Lower lobe of right lung (tissue), 2 donors: ENCODE results near the gene E2F3. TPM values are rescaled to one million over a fixed set of nuclear protein-coding genes. Genes with fewer than 3 reads are reported as not detected.

ENCODE experiments used
- ATAC-seq, 2 donors: fragments of 200-7000 bp; cut with Tn5 transposase; one replicate each; pipeline ENCODE4 v1.9.1; 2020 to 2022; ENCODE audit warnings: mild to moderate bottlenecking in 2 of 2, moderate library complexity in 2 of 2
- DNase-seq: peaks from one replicate; pipeline ENCODE4 v3.0.0-alpha.2; 2020
- H3K27ac ChIP-seq: fragments of 200-600 bp; one replicate; pipeline ENCODE4 v1.8.0; 2022
- H3K27me3 ChIP-seq: fragments of 200-600 bp; one replicate; pipeline ENCODE4 v1.8.0; 2022; ENCODE audit warnings: low read depth
- H3K36me3 ChIP-seq: fragments of 200-600 bp; one replicate; pipeline ENCODE4 v1.8.0; 2022; ENCODE audit warnings: mild to moderate bottlenecking
- H3K4me1 ChIP-seq: fragments of 200-600 bp; one replicate; pipeline ENCODE4 v1.8.0; 2022
- H3K4me3 ChIP-seq: fragments of 200-600 bp; one replicate; pipeline ENCODE4 v1.8.0; 2022; ENCODE audit warnings: mild to moderate bottlenecking
- H3K9me3 ChIP-seq: fragments of 200-600 bp; one replicate; pipeline ENCODE4 v1.8.0; 2022
- CTCF ChIP-seq: fragments of 200-600 bp; IDR thresholded peaks from one replicate; pipeline ENCODE4 v1.8.0; 2022; ENCODE audit warnings: antibody characterized with exemption, mild to moderate bottlenecking
- intact Hi-C: fragments of 100-400 bp; cut with DNase I; formaldehyde crosslinking; loops from one replicate; pipeline ENCODE4 v1.11.0; 2022
- total RNA-seq: library from RNA; stranded (reverse); fragmentation: NEBNext Ultra II Directional; extraction: Animal tissue kit (Norgen Biotek cat#: 25700); gene quantifications from one replicate; pipeline ENCODE4 v1.2.1, GENCODE V29; 2021
- donor health status: DM: no; HTN: yes; CAD: no; lungs with severe emphysema.

Gene E2F3
- total RNA-seq, 1 donor from 2014 or later, result 9.8 TPM

GRCh38 chr6:20414711-20415110 lies 13.0 kb downstream of the E2F3 start:
- no peak for TF ChIP-seq CTCF

DNA sequence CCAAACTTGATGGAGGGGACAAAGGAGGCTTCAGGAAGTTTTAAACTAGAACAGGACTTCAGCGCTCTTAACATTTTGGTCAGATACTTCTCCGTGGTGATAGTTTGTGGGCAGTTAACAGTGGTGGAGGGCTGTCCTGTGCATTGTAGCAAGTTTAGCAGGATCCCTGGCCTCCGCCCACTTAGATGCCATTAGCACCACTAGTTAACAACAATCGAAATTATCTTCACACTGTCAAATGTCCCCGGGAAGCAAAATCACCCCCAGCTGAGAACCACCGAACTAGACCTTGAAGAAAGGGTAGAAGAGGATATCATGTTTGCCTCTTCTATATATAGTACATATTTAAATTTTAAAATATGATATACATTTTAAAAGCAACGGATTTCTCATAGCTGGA lies 13.6 kb downstream of the E2F3 start:
- intact Hi-C loops, result no loop called here
- H3K27ac ChIP-seq, result no peak overlapping the region
- H3K36me3 ChIP-seq, result no peaks in the 10 kb centered on the region
- DNase-seq, result no peak
- H3K4me1 ChIP-seq, result peaks cover 7% of the 10 kb centered on the region
- H3K4me3 ChIP-seq, result no peak overlapping the region
- no peak for TF ChIP-seq CTCF
- no peaks in the 10 kb centered on the region for H3K27me3 ChIP-seq
- ATAC-seq, result no peak
- H3K9me3 ChIP-seq, result no peaks in the 10 kb centered on the region

More at GRCh38 chr6:20414711-20415110, 13.0 kb downstream of the E2F3 start:
- H3K4me1 ChIP-seq, result peaks cover 7% of the 10 kb centered on the region
- no peaks in the 10 kb centered on the region for H3K9me3 ChIP-seq
- no peaks in the 10 kb centered on the region for H3K36me3 ChIP-seq
- H3K27ac ChIP-seq, result no peak overlapping the region
- H3K4me3 ChIP-seq, result no peak overlapping the region
- DNase-seq (no peak), ATAC-seq (no peak)
- H3K27me3 ChIP-seq, result no peaks in the 10 kb centered on the region
- intact Hi-C loops, result no loop called here

DNA sequence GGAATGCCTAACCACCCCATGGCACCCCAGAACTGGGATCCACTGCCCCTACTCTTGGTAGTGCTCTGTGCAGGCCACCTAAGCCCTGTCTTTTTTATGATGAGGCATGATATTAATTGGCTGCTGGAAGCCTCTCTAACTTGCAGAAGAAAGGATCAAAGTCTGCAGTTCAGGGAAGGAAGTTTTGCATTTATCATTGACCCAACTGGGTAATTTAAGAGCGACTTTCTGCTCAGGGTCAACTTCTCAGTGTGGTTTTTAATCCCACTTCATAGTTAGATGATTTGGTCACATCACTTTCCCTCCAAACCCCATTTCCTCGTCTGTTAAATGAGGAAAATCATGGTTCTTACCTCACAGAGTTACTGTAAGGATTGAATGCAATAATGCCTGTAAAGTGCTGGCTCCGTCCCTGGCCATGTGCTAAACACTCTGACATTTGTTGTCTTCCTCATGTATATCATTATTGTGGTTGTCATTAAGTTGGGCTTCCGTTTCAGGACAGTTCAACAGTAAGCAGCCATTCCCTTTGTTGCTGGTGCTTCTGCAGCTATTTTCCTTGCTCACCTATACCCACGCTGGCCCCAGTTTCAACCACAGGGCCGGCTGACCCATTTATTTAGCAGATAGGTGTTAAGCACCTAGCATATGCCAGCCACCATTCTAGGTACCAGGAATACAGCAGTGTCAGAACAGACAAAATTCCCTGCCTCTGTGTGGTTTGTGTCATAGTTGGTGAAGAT lies 14.2 kb downstream of the E2F3 start:
- Histone ChIP-seq H3K36me3 (no peaks in the 10 kb centered on the region), H3K27ac (no peak overlapping the region), H3K4me1 (peaks cover 7% of the 10 kb centered on the region), H3K9me3 (no peaks in the 10 kb centered on the region), H3K27me3 (no peaks in the 10 kb centered on the region), H3K4me3 (no peak overlapping the region)
- intact Hi-C loops, result no loop called here
- DNase-seq (no peak), ATAC-seq (no peak)
- TF ChIP-seq CTCF, result no peak

DNA sequence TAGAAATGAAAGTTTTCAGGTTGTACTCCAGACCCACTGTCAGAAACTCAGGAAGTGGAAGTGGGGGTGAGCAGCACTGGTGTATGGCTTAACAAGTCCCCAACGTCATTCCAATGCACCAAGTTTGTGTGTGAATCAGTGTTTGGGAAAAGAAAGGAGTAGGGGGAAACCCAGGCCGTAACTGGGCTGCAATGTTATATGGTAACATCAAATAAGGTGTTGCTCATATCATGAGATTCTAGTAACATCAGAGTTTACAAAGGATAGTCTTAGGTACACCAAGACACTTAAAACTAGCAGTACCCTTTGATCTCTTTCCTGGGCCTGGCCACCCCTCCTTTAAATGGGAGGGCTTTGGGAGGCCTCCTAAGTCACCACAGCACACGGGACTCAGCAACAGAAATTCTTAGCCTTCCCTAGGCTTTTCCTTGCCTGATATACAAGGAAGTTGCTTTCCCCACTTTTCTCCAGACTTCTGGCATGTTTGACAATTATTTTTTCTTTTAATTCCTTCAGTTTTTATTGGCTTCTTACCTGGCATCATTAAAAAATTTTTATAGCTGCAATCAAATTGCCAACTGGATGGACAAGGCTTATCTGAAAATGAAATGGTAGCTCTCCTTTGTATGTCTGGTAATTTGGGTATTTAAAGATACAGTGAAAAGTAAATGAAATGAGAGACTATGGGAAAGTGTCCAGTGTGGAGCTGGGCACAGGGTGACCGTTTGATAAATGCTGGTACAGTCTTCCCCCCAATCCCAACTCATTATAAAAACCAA lies 15.1 kb downstream of the E2F3 start:
- Histone ChIP-seq H3K4me1 (peaks cover 7% of the 10 kb centered on the region), H3K9me3 (no peaks in the 10 kb centered on the region), H3K27ac (no peak overlapping the region), H3K36me3 (no peaks in the 10 kb centered on the region), H3K27me3 (no peaks in the 10 kb centered on the region), H3K4me3 (no peak overlapping the region)
- intact Hi-C loops, result no loop called here
- DNase-seq, result no peak
- no peak for ATAC-seq
- TF ChIP-seq CTCF, result no peak

- Histone ChIP-seq H3K4me1 (peaks cover 7% of the 10 kb centered on the region), H3K27me3 (no peaks in the 10 kb centered on the region), H3K27ac (no peak overlapping the region), H3K4me3 (no peak overlapping the region), H3K36me3 (no peaks in the 10 kb centered on the region), H3K9me3 (no peaks in the 10 kb centered on the region)
- no peak for TF ChIP-seq CTCF
- ATAC-seq (no peak), DNase-seq (no peak)
- intact Hi-C loops, result no loop called here
Measured at GRCh38 chr6:20417819-20418218, 16.1 kb downstream of the E2F3 start.
